Kidney capillary endothelial cell (primary cell): ENCODE results near the gene H2BK1.

Source experiments
- DNase-seq: peaks from one replicate; pipeline ENCODE4 v3.0.0-alpha.2; 2018; ENCODE audit warnings: low spot score

H2BK1 gene

GRCh38 chr7:151202836-151203235 is 7.5 kb downstream of the H2BK1 start:
- DNase-seq = no peak

- DNase-seq = no peak
These were observed 8.5 kb downstream of the H2BK1 start for GRCh38 chr7:151201751-151202150.

- no peak for DNase-seq
These were observed 8.9 kb downstream of the H2BK1 start for GRCh38 chr7:151201344-151201743.

GRCh38 chr7:151198945-151199848 is 11.1 kb downstream of the H2BK1 start:
- DNase-seq = no peak

GRCh38 chr7:151197932-151198331 is 12.4 kb downstream of the H2BK1 start:
- no peak for DNase-seq

- DNase-seq = no peak
These were observed 14.5 kb downstream of the H2BK1 start for GRCh38 chr7:151195616-151196450.

GRCh38 chr7:151194188-151194587 is 16.1 kb downstream of the H2BK1 start:
- DNase-seq = no peak

GRCh38 chr7:151193203-151193978 is 16.9 kb downstream of the H2BK1 start:
- DNase-seq = no peak

- no peak for DNase-seq
These were observed 18.2 kb downstream of the H2BK1 start for GRCh38 chr7:151192002-151192539.

GRCh38 chr7:151191544-151191943 is 18.7 kb downstream of the H2BK1 start:
- DNase-seq = no peak

GRCh38 chr7:151189038-151189437 is 21.2 kb downstream of the H2BK1 start:
- DNase-seq = no peak

- no peak for DNase-seq
These were observed 22.1 kb downstream of the H2BK1 start for GRCh38 chr7:151188252-151188542.

- no peak for DNase-seq
These were observed 22.7 kb downstream of the H2BK1 start for GRCh38 chr7:151187409-151188251.

- DNase-seq = no peak
These were observed 23.5 kb downstream of the H2BK1 start, which contains the start of gene ASB10 for GRCh38 chr7:151186640-151187408. Gene ASB10, minus strand, starts transcription at chr7:151187250. Its CDS starts 120 bp downstream, at chr7:151187130.

- DNase-seq = no peak
These were observed 24.3 kb downstream of the H2BK1 start for GRCh38 chr7:151185762-151186639.

- no peak for DNase-seq
These were observed 29.3 kb downstream of the H2BK1 start for GRCh38 chr7:151181011-151181431.

- no peak for DNase-seq
These were observed 30.3 kb downstream of the H2BK1 start for GRCh38 chr7:151179946-151180345.

GRCh38 chr7:151179287-151179860 is 30.9 kb downstream of the H2BK1 start:
- DNase-seq = no peak

- no peak for DNase-seq
These were observed 31.5 kb downstream of the H2BK1 start for GRCh38 chr7:151178831-151179230.
